HUDEP-2 (cell line): Measurements from ENCODE around the gene LHCGR.
A peak's percentile ranks its signal among the peaks of the same experiment; 100 is the strongest.
"Not testable (repeated sequence)": the region's sequence is repeated elsewhere in the genome, so short reads cannot be mapped to it uniquely, and the experiment has no call there.

Experiments used
- DNase-seq, 76 experiments: peaks; one replicate each; lab custom pipeline; 2025; ENCODE audit not compliant: unreplicated experiment in 76 of 76; lab: John Stamatoyannopoulos, UW

LHCGR gene

DNA sequence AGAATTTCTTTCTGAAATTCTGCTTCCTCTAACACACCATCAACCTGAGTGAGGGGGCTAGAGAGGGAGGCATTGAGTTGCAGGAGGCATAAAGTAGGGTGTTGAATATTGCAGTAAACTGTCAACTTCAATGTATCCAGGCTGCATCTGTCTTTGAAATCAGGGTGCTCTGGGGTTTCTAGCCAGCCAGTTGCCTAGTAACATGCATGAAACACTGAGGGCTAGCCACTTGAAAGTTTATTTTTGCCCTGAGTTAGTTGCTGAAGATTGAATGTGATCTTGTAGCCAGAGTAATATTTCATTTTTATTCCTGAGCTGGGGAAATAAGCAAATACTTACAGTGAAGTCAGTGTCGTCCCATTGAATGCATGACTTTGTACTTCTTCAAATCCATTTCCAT, 41.9 kb downstream of the LHCGR start:
- no peak for DNase-seq

DNA sequence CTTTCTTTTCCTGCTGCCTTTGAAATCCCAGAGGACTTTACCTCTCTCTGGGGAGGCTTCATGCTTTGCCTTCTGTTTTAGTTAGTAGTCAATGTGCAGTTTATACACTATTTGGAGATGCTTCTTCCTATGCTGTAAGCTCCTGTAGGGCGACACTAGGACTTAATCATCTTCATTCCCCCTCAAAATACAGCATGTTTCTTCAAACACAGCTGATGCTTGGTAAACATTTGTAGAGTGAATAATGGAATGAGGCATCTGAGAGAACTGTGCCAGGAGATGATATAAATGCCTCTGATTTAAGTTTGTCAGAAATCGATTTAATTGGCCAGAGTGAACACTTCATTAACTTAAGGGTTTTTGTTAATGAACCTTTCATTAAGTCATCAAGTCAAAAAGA, 43.4 kb downstream of the LHCGR start:
- no peak for DNase-seq

DNA sequence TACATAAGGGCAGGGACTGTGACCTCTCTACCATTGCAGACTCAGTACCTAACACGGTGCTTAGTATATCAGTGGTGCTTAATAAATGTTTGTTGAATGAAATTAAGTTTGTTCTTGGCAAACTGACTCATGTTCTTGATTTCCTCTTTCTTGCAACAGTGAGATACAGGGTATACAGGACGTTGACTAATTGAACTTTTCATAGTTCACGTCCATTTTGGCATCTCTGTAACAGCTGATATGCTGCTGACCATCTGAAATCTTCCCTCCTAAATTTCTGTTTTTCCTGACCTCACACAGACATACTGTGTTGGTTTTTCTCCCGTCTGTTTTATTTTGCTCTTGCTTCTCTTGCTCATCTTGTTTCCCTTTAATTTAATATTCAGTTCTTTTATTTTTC, 44.2 kb downstream of the LHCGR start:
- DNase-seq: no peak

DNA sequence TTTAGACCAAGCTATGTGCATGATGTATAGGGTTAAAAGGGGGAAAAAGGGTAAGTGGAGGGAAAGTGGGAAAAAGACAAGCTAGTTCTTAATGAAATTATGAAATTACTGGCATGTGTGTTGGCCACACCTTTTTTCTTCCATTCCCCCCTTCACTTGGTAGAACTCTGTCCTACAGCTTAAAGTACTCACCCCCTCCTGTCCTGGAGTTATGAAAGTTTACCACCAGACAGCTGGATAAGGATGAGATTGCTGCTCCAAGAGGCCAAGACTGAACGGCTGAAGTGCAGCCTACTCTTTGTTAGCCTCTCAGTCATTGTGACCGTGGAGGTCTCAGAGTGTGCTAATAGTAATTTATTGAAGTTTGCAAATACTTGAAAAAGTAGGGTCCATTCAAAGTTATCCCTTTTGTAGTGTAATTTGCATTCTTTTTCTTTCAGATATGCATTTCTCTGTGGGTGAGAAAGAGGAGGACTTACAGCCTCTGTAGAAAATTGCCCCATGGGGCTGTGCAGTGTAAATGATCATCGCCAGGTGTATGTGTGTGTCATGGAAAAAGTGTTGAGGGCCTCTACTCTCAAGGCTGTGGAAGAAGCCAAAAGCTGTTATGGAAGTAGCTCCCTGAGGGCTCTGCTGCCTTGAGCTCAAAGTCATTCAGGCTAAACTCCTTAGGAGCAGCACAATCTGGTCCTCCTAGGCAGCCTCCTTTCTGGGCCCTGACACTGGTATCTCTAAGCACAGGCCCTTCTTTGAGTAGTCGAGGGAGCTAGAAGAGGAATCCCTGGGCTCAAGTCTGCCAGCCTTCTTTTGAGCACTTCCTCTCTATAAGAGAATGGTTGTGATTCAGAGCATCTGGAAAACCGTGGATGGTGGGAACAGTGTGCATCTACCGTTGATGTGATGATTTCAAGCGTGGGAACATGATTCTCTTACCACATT, 46.2 kb downstream of the LHCGR start:
- DNase-seq: no peak

DNA sequence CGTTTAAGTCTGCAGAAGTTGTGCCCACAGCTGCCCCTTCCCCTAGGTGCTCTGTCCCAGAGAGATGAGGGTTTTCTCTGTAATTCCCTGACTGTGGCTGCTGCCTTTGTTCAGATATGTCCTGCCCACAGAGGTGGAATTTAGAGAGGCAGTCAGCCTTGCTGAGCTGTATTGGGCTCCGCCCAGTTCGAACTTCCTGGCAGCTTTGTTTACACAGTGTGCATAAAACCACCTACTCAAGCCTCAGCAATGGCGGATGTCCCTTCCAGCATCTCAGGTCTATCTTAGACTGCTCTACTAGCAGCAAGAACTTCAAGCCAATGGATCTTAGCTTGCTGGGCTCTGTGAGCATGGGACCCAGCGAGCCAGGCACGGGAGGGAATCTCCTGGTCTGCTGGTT, 48.1 kb downstream of the LHCGR start:
- DNase-seq: no peak

DNA sequence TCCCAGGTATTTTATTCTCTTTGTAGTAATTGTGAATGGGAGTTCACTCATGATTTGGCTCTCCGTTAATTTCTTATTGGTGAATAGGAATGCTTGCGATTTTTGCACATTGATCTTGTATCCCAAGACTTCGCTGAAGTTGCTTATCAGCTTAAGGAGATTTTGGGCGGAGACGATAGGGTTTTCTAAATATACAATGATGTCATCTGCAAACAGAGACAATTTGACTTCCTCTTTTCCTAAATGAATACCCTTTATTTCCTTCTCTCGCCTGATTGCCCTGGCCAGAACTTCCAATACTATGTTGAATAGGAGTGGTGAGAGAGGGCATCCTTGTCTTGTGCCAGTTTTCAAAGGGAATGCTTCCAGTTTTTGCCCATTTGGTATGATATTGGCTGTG, 51.9 kb downstream of the LHCGR start:
- not testable (repeated sequence) for DNase-seq

DNA sequence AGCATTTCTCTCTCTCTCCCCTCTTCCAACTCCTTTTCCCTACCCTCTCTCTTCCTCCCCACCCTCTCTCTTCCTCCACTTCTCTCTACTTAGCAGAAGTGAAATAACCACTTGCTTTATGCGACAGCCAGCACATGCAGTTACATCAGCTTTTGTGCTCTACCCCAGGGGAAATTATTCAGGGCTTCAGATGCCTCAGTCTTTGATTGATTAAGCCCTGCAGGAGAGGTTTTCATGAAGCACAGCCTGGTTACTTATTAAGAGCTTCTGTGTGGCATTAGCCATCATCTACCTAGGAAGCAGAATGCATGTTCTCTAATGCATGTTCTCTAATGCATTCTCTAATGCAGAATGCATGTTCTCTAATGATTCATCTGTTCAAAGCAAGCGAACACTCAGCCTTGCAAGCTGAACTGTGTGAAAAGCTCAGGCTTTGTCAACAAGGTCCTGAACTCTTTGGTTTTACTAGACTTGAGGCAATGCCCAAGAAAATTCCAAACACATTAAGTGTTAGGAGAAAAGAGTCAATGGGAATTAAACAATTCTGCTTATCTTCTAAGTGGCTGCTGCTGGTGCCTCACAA, 56.1 kb downstream of the LHCGR start:
- DNase-seq: no peak

DNA sequence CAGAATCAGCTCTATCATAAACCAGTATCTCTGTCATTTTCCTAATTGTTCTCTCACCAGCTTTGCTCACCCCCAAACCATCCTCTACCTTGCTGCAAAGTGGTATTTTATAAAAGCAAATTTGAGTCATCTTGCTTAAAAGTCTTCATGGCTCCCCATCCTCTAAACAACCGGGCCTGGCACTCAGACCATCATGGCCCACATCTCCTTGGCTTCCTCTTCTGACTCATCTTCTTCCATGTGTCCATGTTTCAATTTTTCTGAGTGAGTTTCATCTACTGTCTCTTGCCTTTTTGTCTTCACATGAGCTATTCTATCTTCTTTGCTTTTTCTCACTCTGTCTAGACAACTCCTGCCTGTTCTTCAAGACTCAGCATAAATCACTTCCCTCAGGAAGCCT, 58.6 kb downstream of the LHCGR start:
- DNase-seq: no peak

DNA sequence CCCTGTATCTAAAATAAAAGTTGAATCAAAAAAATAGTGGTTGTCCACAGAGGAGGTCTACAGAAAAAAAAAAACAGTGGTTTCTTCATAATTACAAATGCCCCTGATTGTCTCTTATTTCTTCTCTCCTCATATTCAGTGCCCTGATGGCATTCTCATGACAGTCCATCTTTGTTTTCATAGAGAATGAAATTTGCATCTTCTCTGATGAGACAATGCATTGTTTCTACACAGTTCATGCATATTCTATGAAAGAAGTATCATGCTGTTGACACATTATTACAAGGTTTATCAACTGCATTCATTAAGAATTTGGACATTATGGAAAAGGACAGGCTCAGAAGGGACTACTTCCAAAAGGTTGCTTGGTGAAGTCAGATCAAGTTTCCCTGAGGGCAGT, 59.5 kb downstream of the LHCGR start:
- no peak for DNase-seq

DNA sequence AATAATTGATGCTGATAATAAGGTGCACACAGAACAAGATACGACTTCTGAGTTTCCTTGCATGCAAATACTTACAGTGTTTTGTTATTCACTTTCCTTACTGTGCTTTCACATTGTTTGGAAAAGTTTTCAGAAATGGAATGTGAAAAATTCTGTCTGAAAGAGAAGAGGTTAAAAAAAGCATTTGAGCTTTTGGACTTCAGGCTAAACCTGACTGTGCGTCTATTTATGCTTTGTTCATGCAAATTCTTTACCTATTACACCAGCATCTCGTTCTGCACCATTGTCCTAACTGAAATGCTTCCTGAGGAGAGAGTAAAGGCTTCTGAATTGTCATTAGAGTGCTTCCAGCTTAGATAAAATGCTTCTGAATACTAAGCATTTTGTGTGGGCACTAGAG, 61.4 kb downstream of the LHCGR start:
- DNase-seq: no peak

DNA sequence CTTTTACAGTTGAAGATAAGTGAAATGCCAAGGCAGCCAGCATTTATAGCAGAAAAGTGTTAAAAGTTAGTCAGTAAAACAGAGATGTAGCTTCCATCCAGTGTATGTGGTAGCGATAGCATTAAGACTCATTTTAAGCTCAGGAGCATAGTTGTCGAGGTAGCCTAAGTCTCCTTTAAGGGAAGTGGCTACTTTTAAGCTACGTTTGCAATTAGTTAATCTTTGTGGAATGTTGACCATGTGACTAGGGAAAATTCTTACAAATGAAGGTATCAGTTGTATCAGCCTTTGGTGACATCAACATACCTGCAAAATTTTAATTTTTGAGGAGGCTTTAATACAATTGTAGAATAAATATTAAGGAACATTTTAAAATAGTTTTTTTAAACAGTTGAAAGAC, 61.9 kb downstream of the LHCGR start:
- DNase-seq: no peak

DNA sequence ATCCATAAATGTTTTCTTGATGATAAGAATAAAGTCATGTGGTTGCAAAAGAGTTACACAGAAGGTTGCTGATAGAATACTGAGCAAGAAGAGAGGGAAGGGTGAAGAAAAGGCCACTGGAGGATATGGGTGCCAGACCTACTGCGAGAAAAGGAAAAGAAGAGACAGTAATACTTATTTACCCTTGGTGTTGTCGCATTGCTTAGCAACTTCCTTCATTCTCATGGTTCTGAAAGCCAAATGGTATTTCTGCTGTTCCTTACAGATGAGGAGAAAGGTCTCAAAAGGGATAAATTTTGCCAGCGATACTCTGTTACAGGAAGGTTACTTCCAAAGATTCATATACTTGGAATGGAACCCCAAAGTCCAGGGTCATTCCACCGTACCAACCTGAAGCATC, 62.5 kb downstream of the LHCGR start:
- no peak for DNase-seq

DNA sequence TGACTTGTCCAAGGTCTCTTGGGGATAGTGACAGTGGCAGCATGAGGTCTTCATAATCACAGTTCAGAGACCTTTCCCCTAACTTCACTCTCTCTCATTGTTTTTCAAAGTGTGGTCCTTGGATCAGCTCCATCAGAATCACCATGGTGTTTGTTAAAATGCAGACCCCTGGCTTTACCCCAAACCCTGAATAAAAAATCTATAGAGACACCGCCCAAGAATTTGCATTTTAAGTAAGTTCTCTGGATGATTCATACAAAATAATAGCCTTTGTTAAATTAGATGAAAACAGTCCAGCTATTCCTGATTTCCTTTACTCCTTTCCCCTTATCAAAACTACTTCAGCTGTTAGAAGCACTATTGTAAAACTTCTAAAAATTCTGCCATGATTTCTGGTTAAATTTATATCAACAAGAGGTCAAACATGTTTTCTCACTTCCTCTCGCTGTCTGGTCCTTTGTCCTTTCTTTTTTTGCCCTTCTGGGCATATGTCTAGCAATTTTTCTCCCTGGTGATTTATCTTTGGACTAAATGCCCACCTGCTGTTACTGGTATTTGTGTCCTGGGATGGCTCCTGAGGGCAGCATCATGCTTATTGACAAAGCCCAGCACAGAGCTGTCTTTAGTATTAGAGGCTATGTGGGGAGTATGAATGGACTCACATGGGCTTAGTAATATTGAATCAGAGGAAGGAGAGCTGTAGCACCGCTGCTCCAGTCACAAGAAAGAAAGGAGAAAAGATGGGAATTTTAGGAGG, 63.4 kb downstream of the LHCGR start:
- DNase-seq: no peak

DNA sequence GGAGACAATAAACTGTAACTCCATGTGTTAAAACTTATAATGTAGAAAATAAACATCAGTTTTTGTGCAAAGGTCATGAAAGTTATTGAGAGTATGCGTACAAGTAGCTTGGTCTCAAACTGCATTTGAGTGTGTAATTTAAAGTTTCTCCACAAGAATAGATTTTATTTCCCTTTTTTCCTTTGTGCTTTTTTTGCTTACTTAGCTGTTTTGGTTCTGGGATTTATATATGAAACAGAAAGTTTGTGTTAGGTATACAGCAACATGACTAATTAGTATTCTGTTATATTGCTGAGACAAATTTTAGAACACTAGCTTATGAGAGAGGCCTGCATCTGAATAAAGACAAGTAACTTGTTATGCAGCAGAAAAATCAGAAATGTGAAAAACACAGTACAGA, 70.4 kb downstream of the LHCGR start:
- DNase-seq: no peak

DNA sequence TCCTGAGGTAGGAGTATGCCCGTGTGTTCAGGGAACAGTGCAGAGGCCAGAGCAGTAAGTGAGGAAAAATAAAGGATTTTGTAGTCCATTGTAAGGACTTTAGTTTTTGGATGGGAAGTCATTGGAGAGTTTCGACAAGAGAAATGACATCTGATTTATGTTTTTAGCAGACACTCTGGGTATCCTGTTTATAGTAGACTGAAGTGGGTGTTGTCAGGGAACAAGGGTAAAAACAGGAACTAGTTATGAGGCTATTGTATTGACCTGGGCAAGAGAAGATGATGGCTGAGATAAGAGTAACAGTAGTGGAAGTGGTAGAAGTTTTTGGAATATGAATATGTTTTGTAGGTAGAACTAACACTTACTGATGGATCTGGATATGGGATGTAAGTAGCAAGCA, 78.1 kb downstream of the LHCGR start:
- peak in 1 of 76 experiments; percentile 2 for DNase-seq

DNA sequence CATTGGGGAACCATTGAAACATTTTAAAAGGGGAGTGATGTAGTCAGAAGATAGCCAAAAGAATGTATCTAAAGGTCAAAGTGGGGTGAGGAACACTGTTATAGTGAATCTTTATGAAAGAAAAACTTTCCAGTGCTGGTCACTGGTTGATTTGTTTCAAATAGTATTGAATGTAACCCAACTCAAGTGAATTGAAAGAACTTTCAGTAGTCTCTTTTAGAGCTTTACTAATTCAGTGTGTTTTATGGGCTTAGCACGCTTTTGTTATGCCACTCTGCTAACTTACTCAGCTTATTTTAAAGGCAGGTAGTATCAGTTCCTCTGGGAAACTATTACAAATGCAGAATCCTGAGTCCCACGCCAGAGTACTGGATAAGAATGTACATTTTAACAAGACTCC, 80.6 kb downstream of the LHCGR start:
- no peak for DNase-seq

DNA sequence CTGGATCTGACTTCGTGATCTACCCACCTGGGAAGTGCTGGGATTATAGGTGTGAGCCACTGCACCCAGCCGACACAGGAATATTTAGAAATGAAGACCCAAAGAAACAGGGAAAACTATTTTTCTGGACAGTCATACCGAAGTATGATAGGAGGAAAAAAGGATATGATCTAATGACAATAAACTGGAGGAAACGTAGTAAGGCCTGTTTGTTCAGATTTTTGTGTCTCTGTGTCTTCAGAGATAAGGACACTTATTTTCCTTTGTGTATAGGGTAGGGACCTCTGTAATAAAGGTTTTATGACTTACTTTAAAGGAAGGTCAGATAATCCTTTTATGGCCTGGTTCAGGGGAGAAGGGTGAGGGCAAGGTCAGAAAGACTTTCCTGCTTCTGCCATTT, 81.9 kb downstream of the LHCGR start:
- DNase-seq: no peak

DNA sequence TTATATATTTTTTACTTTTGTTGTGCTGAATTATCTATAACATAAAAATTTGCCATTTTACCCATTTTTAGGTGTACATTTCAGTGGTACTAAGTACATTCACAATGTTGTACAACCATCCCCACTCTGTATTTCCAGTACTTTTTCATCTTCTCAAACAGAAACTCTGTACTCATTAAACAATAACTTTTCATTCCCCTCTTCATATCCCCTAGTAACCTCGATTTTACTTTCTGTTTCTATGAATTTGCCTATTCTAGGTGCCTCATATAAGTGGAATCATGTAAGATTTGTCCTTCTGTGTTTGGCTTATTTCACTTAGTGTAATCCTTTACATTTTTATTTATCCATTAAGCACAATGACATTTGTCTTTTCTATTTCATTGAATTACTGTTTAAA, 86.5 kb downstream of the LHCGR start:
- no peak for DNase-seq

DNA sequence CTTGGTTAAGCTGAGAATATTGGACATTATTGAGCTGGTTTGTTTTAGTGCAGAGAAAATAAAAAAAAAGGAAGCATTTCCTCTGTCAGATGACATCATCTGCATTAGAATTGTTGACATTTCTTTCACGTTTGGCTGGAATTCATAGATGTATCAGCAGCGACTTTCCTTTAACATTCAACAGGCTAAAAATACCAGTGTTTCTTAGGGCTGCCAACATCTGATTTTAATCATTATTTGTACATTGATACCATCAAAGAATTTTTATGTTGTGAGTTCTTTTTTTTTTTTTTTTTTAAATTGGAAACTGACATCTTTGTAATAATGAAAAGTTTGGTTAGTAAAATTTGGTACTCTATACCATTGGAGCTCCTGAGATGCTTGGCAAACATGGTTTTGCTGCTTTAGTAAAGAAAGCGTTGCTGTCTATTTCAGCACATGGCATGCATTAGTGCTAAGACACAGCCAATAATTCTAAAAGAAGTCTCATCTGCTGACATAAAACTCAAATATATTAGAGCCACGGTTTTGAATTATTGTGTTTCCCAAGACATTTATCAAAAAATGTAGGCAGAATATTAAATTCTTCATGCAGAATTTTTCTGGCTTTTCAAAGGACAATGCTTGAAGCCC, 104.2 kb downstream of the LHCGR start:
- DNase-seq: no peak

DNA sequence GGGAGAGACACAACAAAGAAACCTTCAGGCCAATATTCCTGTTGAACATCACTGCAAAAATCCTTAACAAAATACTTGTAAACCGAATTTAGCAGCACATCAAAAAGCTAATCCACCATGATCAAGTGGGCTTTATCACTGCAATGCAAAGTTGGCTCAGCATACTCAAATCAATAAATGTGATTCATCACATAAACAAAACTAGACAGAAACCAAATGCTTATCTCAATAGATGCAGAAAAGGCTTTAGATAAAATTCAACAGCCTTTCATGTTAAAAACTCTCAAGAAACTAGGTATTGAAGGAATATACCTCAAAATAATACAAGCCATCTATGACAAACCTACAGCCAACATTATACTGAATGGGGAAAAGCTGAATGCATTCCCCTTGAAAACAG, 117.3 kb downstream of the LHCGR start:
- no peak for DNase-seq
